NCI-H2196 treated with DMSO at 0.1 percent for 48 hours (cell line): ENCODE measurements around the gene CEBPB.
"Not testable (repeated sequence)": the region's sequence is repeated elsewhere in the genome, so short reads cannot be mapped to it uniquely, and the experiment has no call there.

Source experiments
- DNase-seq: peaks from one replicate; lab custom pipeline; 2025; ENCODE audit not compliant: unreplicated experiment; lab: John Stamatoyannopoulos, UW

CEBPB gene

GRCh38 chr20:50190251-50191064, at the start of gene CEBPB:
CEBPB (plus strand) TSS chr20:50190830; CDS start chr20:50191034, 204 bp downstream.
- peak; percentile 46 for DNase-seq

DNA sequence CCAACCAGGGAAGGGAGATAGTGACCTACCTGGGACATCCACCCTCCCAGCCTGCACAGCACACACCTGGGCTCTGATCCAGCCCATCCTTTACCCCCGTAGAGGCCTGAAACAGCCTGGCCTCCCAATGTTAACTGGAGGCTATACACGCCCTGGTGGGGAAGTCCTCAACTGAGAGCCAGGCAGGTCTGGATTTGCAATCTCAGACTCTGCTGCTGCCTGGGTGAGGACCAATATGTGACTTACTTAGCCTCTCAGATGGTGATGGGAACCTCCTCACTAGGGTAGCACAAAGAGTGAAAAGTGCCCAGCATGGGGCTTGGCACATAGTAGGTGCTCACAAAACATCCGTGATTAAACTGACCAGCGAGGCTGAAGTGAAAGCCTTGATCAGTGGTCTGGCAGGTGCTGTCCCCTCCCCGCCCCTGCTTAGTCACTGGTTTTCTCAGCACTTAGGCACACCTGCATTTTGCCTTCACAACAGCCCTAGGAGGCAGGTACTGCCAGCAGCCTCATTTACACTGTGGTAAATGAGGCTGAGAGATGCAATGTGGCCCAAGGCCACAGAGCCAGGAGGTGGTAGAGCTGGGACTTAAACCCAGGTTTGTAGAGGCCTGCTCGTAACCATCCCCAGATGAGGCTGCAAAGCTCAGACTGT, 49.5 kb upstream of the CEBPB start:
- DNase-seq = no peak

- DNase-seq = no peak
These were observed 48.6 kb upstream of the CEBPB start for GRCh38 chr20:50141811-50142561.

- peak; percentile 74 for DNase-seq
These were observed 47.8 kb upstream of the CEBPB start for GRCh38 chr20:50142812-50143211.

DNA sequence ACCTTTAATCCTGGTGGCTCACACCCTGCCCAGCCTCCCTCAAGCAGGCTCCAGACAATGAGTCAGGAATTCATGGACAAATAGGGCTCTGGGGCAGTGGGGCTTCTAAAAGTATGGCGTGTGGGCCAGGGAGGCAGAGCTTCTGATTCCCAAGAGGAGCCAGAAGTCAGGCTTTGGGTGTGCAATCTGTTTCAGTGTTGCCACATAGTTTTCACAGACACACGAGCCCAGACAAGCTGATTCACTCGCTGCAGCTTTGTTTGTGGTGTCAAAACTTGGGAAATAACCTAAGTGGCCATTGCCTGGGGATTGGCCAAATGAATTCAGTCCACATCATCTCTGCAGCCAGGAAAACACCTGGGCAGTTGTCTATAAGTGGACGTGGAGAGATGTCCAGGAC, 46.3 kb upstream of the CEBPB start:
- no peak for DNase-seq

GRCh38 chr20:50145566-50145965, 45.1 kb upstream of the CEBPB start:
- DNase-seq = no peak

GRCh38 chr20:50146214-50146613, 44.4 kb upstream of the CEBPB start:
- no peak for DNase-seq

GRCh38 chr20:50146732-50147662, 43.6 kb upstream of the CEBPB start:
- DNase-seq = no peak

GRCh38 chr20:50149481-50150254, 41.0 kb upstream of the CEBPB start:
- no peak for DNase-seq

DNA sequence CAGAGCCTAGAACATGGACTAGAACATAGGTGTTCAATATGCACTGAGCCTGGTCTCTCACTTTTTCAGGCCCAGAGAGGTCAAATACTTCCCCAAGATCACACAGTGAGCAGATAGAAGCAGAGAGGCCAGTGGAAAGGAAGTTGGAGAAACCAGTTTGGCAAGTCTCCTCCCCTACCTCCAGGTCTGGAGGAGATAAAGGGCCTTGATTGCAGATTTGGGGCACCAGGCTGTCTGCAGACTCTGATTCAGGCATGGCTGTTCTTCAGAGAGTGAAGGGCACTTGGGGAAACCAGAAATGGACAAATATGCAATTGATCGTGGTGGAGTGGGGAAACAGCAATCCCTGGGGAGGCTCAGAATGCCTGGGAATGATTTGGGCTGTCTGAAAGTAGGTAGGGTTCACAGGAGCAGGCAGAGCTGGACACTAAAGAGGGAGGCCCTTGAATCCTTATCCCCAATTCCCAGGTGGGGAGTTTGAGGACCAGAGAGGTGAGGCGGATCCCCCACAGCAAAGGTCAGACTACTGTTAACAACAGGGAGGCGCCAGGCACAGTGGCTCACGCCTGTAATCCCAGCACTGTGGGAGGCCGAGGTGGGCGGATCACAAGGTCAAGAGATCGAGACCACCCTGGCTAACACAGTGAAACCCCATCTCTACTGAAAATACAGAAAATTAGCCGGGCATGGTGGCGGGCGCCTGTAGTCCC, 39.4 kb upstream of the CEBPB start:
- no peak for DNase-seq

- no peak for DNase-seq
These were observed 38.1 kb upstream of the CEBPB start for GRCh38 chr20:50152394-50153152.

- no peak for DNase-seq
These were observed 37.5 kb upstream of the CEBPB start for GRCh38 chr20:50153153-50153499.

GRCh38 chr20:50153500-50154377, 36.9 kb upstream of the CEBPB start, which contains the start of gene PEDS1:
PEDS1 (minus strand) TSS chr20:50153723; CDS start chr20:50153637, 86 bp downstream.
- DNase-seq = peak; percentile 82

- not testable (repeated sequence) for DNase-seq
These were observed 29.1 kb upstream of the CEBPB start for GRCh38 chr20:50161494-50161893.

DNA sequence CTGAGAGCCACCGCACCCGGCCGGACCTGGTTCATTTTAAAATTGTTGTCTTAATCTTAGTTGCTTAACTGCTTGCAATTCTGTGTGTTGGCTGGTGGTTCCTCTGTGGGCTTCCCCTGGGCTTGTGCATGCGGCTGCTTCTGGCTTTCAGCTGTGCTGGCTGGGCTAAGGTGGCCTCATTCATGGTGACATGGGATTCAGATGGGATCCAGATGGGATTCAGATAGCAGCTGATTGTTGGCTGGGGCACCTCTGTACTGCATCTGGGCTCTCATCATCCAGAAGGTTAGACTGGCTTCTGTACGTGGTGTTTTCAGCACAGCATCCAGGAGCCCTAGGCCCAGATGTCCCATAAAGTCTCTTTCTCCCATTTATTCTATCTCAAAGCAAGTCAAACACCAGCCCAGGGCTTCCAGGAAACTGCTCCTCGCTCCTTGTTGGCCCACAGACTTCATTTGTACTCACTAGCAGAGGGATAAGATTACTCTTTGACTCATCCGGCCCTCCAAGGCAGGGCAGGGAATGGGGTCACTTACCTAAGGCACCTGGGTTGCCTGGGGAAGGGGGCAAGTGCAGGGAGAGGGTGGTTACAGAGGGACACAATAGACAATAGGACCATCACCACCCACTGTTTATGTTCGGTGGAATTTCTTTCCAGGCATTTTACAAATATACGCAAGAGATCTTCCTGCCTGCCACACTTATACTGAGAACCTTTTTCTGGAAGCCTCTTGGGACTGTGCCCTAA, 26.9 kb upstream of the CEBPB start:
- DNase-seq = no peak

- peak; percentile 99 for DNase-seq
These were observed 24.7 kb upstream of the CEBPB start for GRCh38 chr20:50165684-50166554.
